SK-N-SH (cell line): ENCODE measurements around the gene TEX30. TPM values are rescaled to one million over a fixed set of nuclear protein-coding genes. Genes with fewer than 3 reads are reported as not detected.

Experiments
- CTCF ChIA-PET: fragments of 300-600, 350-600 bp; formaldehyde crosslinking; extraction: SDS; loops from one replicate; lab custom pipeline; 2021; lab: Yijun Ruan, JAX
- POLR2A ChIA-PET: fragments of 350-600 bp; sonication (Branson Sonifier 250); formaldehyde crosslinking; extraction: SDS; loops from one replicate; lab custom pipeline; 2020; ENCODE audit warnings: antibody characterized with exemption, inconsistent platforms; lab: Yijun Ruan, JAX
- DNase-seq: peaks from one replicate; pipeline ENCODE4 v3.0.0; 2012
- H2AFZ ChIP-seq: fragments of 200-600 bp; sonication (generic); 2 replicates; pipeline ENCODE4 v1.8.1; 2016; ENCODE audit warnings: antibody characterized with exemption, mild to moderate bottlenecking, low read depth
- H3F3A ChIP-seq: fragments of 200-600 bp; sonication (generic); replicated peaks from 2 replicates; pipeline ENCODE3; 2016; ENCODE audit warnings: antibody characterized with exemption, mild to moderate bottlenecking; ENCODE audit not compliant: insufficient read depth
- H3K27ac ChIP-seq, 2 experiments: fragments of 200-500 bp in 1 of 2; fragments of 200-600 bp in 1 of 2; sonication (Bioruptor generic) in 1 of 2; sonication (generic), shearing (Covaris generic) in 1 of 2; 2 replicates each; pipeline versions ENCODE4 v1.5.1 to v1.6.1; 2014 to 2016; ENCODE audit warnings: low read depth in 2 of 2, inconsistent platforms in 1 of 2, low read length in 1 of 2, mild to moderate bottlenecking in 1 of 2, mixed read lengths in 1 of 2
- H3K27me3 ChIP-seq: fragments of 200-600 bp; sonication (generic), shearing (Covaris generic); 2 replicates; pipeline ENCODE4 v1.6.1; 2016; ENCODE audit warnings: mixed run types; ENCODE audit not compliant: insufficient read depth
- H3K36me3 ChIP-seq, 2 experiments: fragments of 200-500 bp in 1 of 2; fragments of 200-600 bp in 1 of 2; sonication (Bioruptor generic) in 1 of 2; sonication (generic) in 1 of 2; replicated peaks in 1 of 2; 2 replicates each; pipeline versions ENCODE3 to v1.5.1; 2014 to 2016; ENCODE audit warnings: low read length in 1 of 2, mild to moderate bottlenecking in 1 of 2; ENCODE audit not compliant: insufficient read depth in 2 of 2, control insufficient read depth in 1 of 2
- H3K4me1 ChIP-seq, 2 experiments: fragments of 200-500 bp in 1 of 2; fragments of 200-600 bp in 1 of 2; sonication (Bioruptor generic) in 1 of 2; sonication (generic), shearing (Covaris generic) in 1 of 2; 2 replicates each; pipeline versions ENCODE4 v1.5.1 to v1.6.1; 2014 to 2016; ENCODE audit warnings: low read depth in 1 of 2, low read length in 1 of 2, mixed run types in 1 of 2; ENCODE audit not compliant: insufficient read depth in 2 of 2, control insufficient read depth in 1 of 2
- H3K4me2 ChIP-seq: fragments of 200-600 bp; sonication (generic), shearing (Covaris generic); 2 replicates; pipeline ENCODE4 v1.6.1; 2017; ENCODE audit warnings: mixed run types
- H3K4me3 ChIP-seq, 2 experiments: fragments of 200-500 bp in 1 of 2; fragments of 200-600 bp in 1 of 2; sonication (Bioruptor generic) in 1 of 2; sonication (generic), shearing (Covaris generic) in 1 of 2; 2 replicates each; pipeline versions ENCODE4 v1.5.1 to v1.8.1; 2014 to 2016; ENCODE audit warnings: low read depth in 2 of 2, inconsistent platforms in 1 of 2, low read length in 1 of 2, mild to moderate bottlenecking in 1 of 2, mixed read lengths in 1 of 2, moderate library complexity in 1 of 2
- H3K79me2 ChIP-seq: fragments of 200-600 bp; sonication (generic); 2 replicates; pipeline ENCODE4 v1.8.1; 2017; ENCODE audit warnings: mild to moderate bottlenecking; ENCODE audit not compliant: insufficient read depth
- H3K9ac ChIP-seq: fragments of 200-600 bp; sonication (generic); 2 replicates; pipeline ENCODE4 v1.6.1; 2017; ENCODE audit warnings: mixed run types
- H3K9me2 ChIP-seq: fragments of 200-600 bp; sonication (generic); 2 replicates; pipeline ENCODE4 v1.6.1; 2017; ENCODE audit warnings: mixed run types
- H3K9me3 ChIP-seq: fragments of 200-600 bp; sonication (generic); 2 replicates; pipeline ENCODE4 v1.6.1; 2017; ENCODE audit warnings: mixed run types, mild to moderate bottlenecking, moderate library complexity
- H4K20me1 ChIP-seq: fragments of 200-600 bp; sonication (generic); 2 replicates; pipeline ENCODE4 v1.6.1; 2017; ENCODE audit warnings: mild to moderate bottlenecking, mixed run types; ENCODE audit not compliant: insufficient read depth
- FOXJ3 ChIP-seq: sonication (generic); formaldehyde crosslinking; IDR thresholded peaks from 2 replicates; pipeline ENCODE4 v1.5.1; 2020; ENCODE audit warnings: mild to moderate bottlenecking, missing genetic modification reagents
- JUND ChIP-seq: IDR thresholded peaks from 2 replicates; pipeline ENCODE4 v1.4.0; 2012
- MAX ChIP-seq: IDR thresholded peaks from 2 replicates; pipeline ENCODE4 v1.4.0; 2012; ENCODE audit warnings: low read depth
- RAD21 ChIP-seq: IDR thresholded peaks from 2 replicates; pipeline ENCODE4 v1.6.1; 2012; ENCODE audit warnings: mild to moderate bottlenecking, low read length
- SIN3A ChIP-seq: IDR thresholded peaks from 2 replicates; pipeline ENCODE4 v1.6.1; 2012; ENCODE audit warnings: low read depth, mild to moderate bottlenecking, low read length, moderate library complexity, borderline replicate concordance
- ZBTB33 ChIP-seq: IDR thresholded peaks from 2 replicates; pipeline ENCODE4 v1.4.0; 2012; ENCODE audit warnings: low read depth, borderline replicate concordance
- WGBS: methylation state at CpG from one replicate; pipeline ENCODE4 v1.1.6; 2017; ENCODE audit warnings: low lambda C conversion rate; 5-methylcytosine and 5-hydroxymethylcytosine counted together
- polyA plus RNA-seq, 3 experiments: library from polyadenylated mRNA; depleted of rRNA; stranded (reverse); fragments of >200 nt; gene quantifications; 2 replicates each; pipeline ENCODE4 v1.2.3, GENCODE V29; 2012
- TF ChIP-seq, protein P1 (sequence below): fragments of 150-350 bp; IDR thresholded peaks from 2 replicates; pipeline ENCODE4 v1.6.1; 2017; ENCODE audit warnings: antibody characterized with exemption, low read length, low read depth, borderline replicate concordance

TEX30 gene
- polyA plus RNA-seq, 1 of the 3 experiments (the other 2 are of a cell fraction), result 7.2 TPM

- Histone ChIP-seq H4K20me1 (no peaks in the 10 kb centered on the region), H3K79me2 (no peaks in the 10 kb centered on the region), H3K36me3 (no peaks in the 10 kb centered on the region), H3F3A (no peaks in the 10 kb centered on the region), H3K4me3 (no peak overlapping the region), H3K9me3 (no peaks in the 10 kb centered on the region), H3K27ac (no peak overlapping the region), H3K4me2 (no peak overlapping the region), H3K9me2 (no peaks in the 10 kb centered on the region), H3K27me3 (no peaks in the 10 kb centered on the region), H3K4me1 (no peaks in the 10 kb centered on the region), H2AFZ (no peak overlapping the region), H3K9ac (no peak overlapping the region)
- TF ChIP-seq, protein P1, sequence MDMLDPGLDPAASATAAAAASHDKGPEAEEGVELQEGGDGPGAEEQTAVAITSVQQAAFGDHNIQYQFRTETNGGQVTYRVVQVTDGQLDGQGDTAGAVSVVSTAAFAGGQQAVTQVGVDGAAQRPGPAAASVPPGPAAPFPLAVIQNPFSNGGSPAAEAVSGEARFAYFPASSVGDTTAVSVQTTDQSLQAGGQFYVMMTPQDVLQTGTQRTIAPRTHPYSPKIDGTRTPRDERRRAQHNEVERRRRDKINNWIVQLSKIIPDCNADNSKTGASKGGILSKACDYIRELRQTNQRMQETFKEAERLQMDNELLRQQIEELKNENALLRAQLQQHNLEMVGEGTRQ, result no peak
- TF ChIP-seq SIN3A (no peak), JUND (no peak), MAX (no peak), FOXJ3 (CRISPR knock-in tag) (no peak), ZBTB33 (no peak), RAD21 (no peak)
- POLR2A ChIA-PET, result no interaction called here
- 66% methylated on average over 2 of the region's 2 CpGs for WGBS
- no peak for DNase-seq
- CTCF ChIA-PET, result no interaction called here
Observed at GRCh38 chr13:102718746-102719145, 54.8 kb downstream of the TEX30 start.

Other genes starting within 250 kb of the TEX30 start
- 8.3 and 9.9 TPM in 2 replicates for gene TPP2, start 176.8 kb downstream of the TEX30 start, polyA plus RNA-seq (2012; rRNA removed)
- gene METTL21C, start 78.7 kb downstream of the TEX30 start, polyA plus RNA-seq (2012; rRNA removed), result not detected in 2 replicates
- gene POGLUT2, start 25.2 kb upstream of the TEX30 start, polyA plus RNA-seq (2012; rRNA removed), result 10.2 and 12.4 TPM in 2 replicates
- gene BIVM, start 25.3 kb upstream of the TEX30 start, polyA plus RNA-seq (2012; rRNA removed), result 8.8 and 12.8 TPM in 2 replicates
- gene ERCC5, start 72.2 kb upstream of the TEX30 start, polyA plus RNA-seq (2012; rRNA removed), result 14.1 and 19.0 TPM in 2 replicates